Neural cell (in vitro differentiated cells): Measurements from ENCODE around the gene PLEKHA7. TPM values are rescaled to one million over a fixed set of nuclear protein-coding genes. Genes with fewer than 3 reads are reported as not detected.
"Not testable (repeated sequence)": the region's sequence is repeated elsewhere in the genome, so short reads cannot be mapped to it uniquely, and the experiment has no call there.

Experiments used
- H2AFZ ChIP-seq: fragments of 200-600, 300-800 bp; sonication (generic), shearing (Covaris generic); 2 replicates; pipeline ENCODE4 v1.6.0; 2014; ENCODE audit warnings: low read depth, mild to moderate bottlenecking, antibody characterized with exemption, low read length, moderate library complexity
- H3F3A ChIP-seq: fragments of 200-600 bp; shearing (Covaris generic); 2 replicates; pipeline ENCODE4 v1.6.1; 2016; ENCODE audit warnings: mild to moderate bottlenecking, moderate library complexity, mixed read lengths, antibody characterized with exemption, low read length; ENCODE audit not compliant: insufficient read depth, poor library complexity, severe bottlenecking
- H3K27ac ChIP-seq: fragments of 200-600, 300-800 bp; sonication (generic), shearing (Covaris generic); 2 replicates; pipeline ENCODE4 v1.5.1; 2014; ENCODE audit warnings: mild to moderate bottlenecking, low read length, moderate library complexity
- H3K27me3 ChIP-seq: fragments of 300-800, 200-600 bp; sonication (generic), shearing (Covaris generic); 2 replicates; pipeline ENCODE4 v1.6.0; 2014; ENCODE audit warnings: mild to moderate bottlenecking, low read depth, low read length, moderate library complexity; ENCODE audit not compliant: insufficient read depth
- H3K36me3 ChIP-seq: fragments of 300-800, 200-600 bp; sonication (generic), shearing (Covaris generic); 2 replicates; pipeline ENCODE4 v1.5.1; 2014; ENCODE audit warnings: mild to moderate bottlenecking, antibody characterized with exemption, low read length, moderate library complexity; ENCODE audit not compliant: insufficient read depth
- H3K4me2 ChIP-seq: fragments of 300-800, 200-600 bp; sonication (generic), shearing (Covaris generic); 2 replicates; pipeline ENCODE4 v1.6.0; 2014; ENCODE audit warnings: mild to moderate bottlenecking, low read length
- H3K4me3 ChIP-seq: fragments of 300-800, 200-600 bp; sonication (generic), shearing (Covaris generic); 2 replicates; pipeline ENCODE4 v1.5.1; 2014; ENCODE audit warnings: mild to moderate bottlenecking, low read length, moderate library complexity
- H3K79me2 ChIP-seq: fragments of 200-600 bp; shearing (Covaris generic); replicated peaks from 2 replicates; pipeline ENCODE4 v1.6.0; 2014; ENCODE audit warnings: mild to moderate bottlenecking, low read length, moderate library complexity; ENCODE audit not compliant: insufficient read depth
- H3K9ac ChIP-seq: fragments of 300-800, 200-600 bp; sonication (generic), shearing (Covaris generic); 2 replicates; pipeline ENCODE4 v1.6.1; 2016; ENCODE audit warnings: mild to moderate bottlenecking, low read length, mixed read lengths
- H3K9me2 ChIP-seq: fragments of 200-600 bp; shearing (Covaris generic); 2 replicates; pipeline ENCODE4 v1.6.1; 2016; ENCODE audit warnings: mild to moderate bottlenecking, low read length, mixed read lengths; ENCODE audit not compliant: insufficient read depth
- H3K9me3 ChIP-seq: fragments of 200-600, 300-800 bp; sonication (generic), shearing (Covaris generic); 2 replicates; pipeline ENCODE4 v1.6.1; 2016; ENCODE audit warnings: mild to moderate bottlenecking, mixed run types, low read length, moderate library complexity, mixed read lengths
- H4K20me1 ChIP-seq: fragments of 200-600 bp; shearing (Covaris generic); 2 replicates; pipeline ENCODE4 v1.6.1; 2016; ENCODE audit warnings: mild to moderate bottlenecking, mixed run types; ENCODE audit not compliant: insufficient read depth
- CTCF ChIP-seq: fragments of 450-650 bp; IDR thresholded peaks from 2 replicates; pipeline ENCODE4 v1.5.1; 2014; ENCODE audit warnings: antibody characterized with exemption, mild to moderate bottlenecking, moderate library complexity; ENCODE audit not compliant: poor library complexity, severe bottlenecking
- EP300 ChIP-seq: fragments of 450-650 bp; conservative IDR thresholded peaks from 2 replicates; pipeline ENCODE4 v1.6.1; 2014; ENCODE audit warnings: antibody characterized with exemption, mild to moderate bottlenecking, moderate library complexity; ENCODE audit not compliant: poor library complexity, severe bottlenecking
- EZH2 ChIP-seq: fragments of 200-600, 300-800 bp; shearing (Covaris generic), sonication (generic); IDR thresholded peaks from 2 replicates; pipeline ENCODE4 v1.6.1; 2014; ENCODE audit warnings: antibody characterized with exemption, low read length, borderline replicate concordance, mild to moderate bottlenecking; ENCODE audit not compliant: insufficient read depth, poor library complexity, severe bottlenecking
- MXI1 ChIP-seq: fragments of 450-650 bp; conservative IDR thresholded peaks from 2 replicates; pipeline ENCODE4 v1.6.1; 2014; ENCODE audit warnings: antibody characterized with exemption, mild to moderate bottlenecking; ENCODE audit not compliant: poor library complexity, severe bottlenecking
- POLR2AphosphoS5 ChIP-seq: IDR thresholded peaks from 2 replicates; pipeline ENCODE4 v1.6.1; 2012
- RAD21 ChIP-seq: fragments of 450-650 bp; conservative IDR thresholded peaks from 2 replicates; pipeline ENCODE4 v1.6.1; 2014; ENCODE audit warnings: antibody characterized with exemption, mild to moderate bottlenecking, moderate library complexity
- REST ChIP-seq: IDR thresholded peaks from 2 replicates; pipeline ENCODE4 v1.6.1; 2012; ENCODE audit warnings: borderline replicate concordance
- SMC3 ChIP-seq: fragments of 450-650 bp; conservative IDR thresholded peaks from 2 replicates; pipeline ENCODE4 v1.6.1; 2014; ENCODE audit warnings: antibody characterized with exemption, mild to moderate bottlenecking, moderate library complexity; ENCODE audit not compliant: poor library complexity
- TAF1 ChIP-seq: IDR thresholded peaks from 2 replicates; pipeline ENCODE4 v1.6.1; 2012; ENCODE audit warnings: low read depth
- polyA plus RNA-seq: library from polyadenylated mRNA; depleted of rRNA; stranded (reverse); fragments of >200 nt; gene quantifications from 2 replicates; pipeline ENCODE4 v1.2.3, GENCODE V29; 2014

Gene PLEKHA7
- polyA plus RNA-seq, 1 donor from 2014 or later: 45.7 TPM

GRCh38 chr11:16909359-16910035 lies 104.7 kb downstream of the PLEKHA7 start:
- no peaks in the 10 kb centered on the region for H3K9me2 ChIP-seq
- H3K79me2 ChIP-seq: no peaks in the 10 kb centered on the region
- H3F3A ChIP-seq: no peaks in the 10 kb centered on the region
- no peak overlapping the region for H2AFZ ChIP-seq
- H3K9me3 ChIP-seq: no peaks in the 10 kb centered on the region
- no peaks in the 10 kb centered on the region for H4K20me1 ChIP-seq
- no peak overlapping the region for H3K4me3 ChIP-seq
- H3K27me3 ChIP-seq: no peaks in the 10 kb centered on the region
- TF ChIP-seq TAF1: no peak
- no peak for TF ChIP-seq REST
- TF ChIP-seq EZH2: no peak
- TF ChIP-seq RAD21: no peak
- TF ChIP-seq EP300: no peak
- TF ChIP-seq POLR2AphosphoS5: no peak
- TF ChIP-seq CTCF: no peak
- TF ChIP-seq SMC3: no peak
- no peak for TF ChIP-seq MXI1
- H3K4me2 ChIP-seq: no peak overlapping the region
- H3K36me3 ChIP-seq: no peaks in the 10 kb centered on the region
- H3K27ac ChIP-seq: no peak overlapping the region
- no peak overlapping the region for H3K9ac ChIP-seq

- TF ChIP-seq REST: no peak
- H3K27me3 ChIP-seq: no peaks in the 10 kb centered on the region
- H3K9me2 ChIP-seq: no peaks in the 10 kb centered on the region
- no peak overlapping the region for H3K9ac ChIP-seq
- H3K4me3 ChIP-seq: no peak overlapping the region
- H3K9me3 ChIP-seq: no peaks in the 10 kb centered on the region
- H3K4me2 ChIP-seq: no peak overlapping the region
- H3F3A ChIP-seq: no peaks in the 10 kb centered on the region
- peaks cover 15% of the 10 kb centered on the region for H3K79me2 ChIP-seq
- no peak overlapping the region for H3K27ac ChIP-seq
- H2AFZ ChIP-seq: no peak overlapping the region
- no peaks in the 10 kb centered on the region for H3K36me3 ChIP-seq
- no peaks in the 10 kb centered on the region for H4K20me1 ChIP-seq
Observed at GRCh38 chr11:16905375-16905774, 108.8 kb downstream of the PLEKHA7 start.

- not testable (repeated sequence) for H4K20me1 ChIP-seq, H3K36me3 ChIP-seq, H3K4me3 ChIP-seq, H3K9ac ChIP-seq, H3K9me2 ChIP-seq, H3F3A ChIP-seq, H3K27me3 ChIP-seq, H3K27ac ChIP-seq, H2AFZ ChIP-seq, H3K9me3 ChIP-seq, H3K4me2 ChIP-seq
- H3K79me2 ChIP-seq: peaks cover 15% of the 10 kb centered on the region
Observed at GRCh38 chr11:16904761-16905160, 109.5 kb downstream of the PLEKHA7 start.
